HL-60 (cell line): ENCODE data around the gene OPTC.

Experiments
- GABPA ChIP-seq: IDR thresholded peaks from 2 replicates; pipeline ENCODE4 v1.6.1; 2012; ENCODE audit warnings: low read depth
- POLR2AphosphoS5 ChIP-seq: IDR thresholded peaks from 2 replicates; pipeline ENCODE4 v1.6.1; 2012; ENCODE audit warnings: low read depth
- SPI1 ChIP-seq: IDR thresholded peaks from 2 replicates; pipeline ENCODE4 v1.6.1; 2012; ENCODE audit warnings: low read depth, mild to moderate bottlenecking, borderline replicate concordance
- TF ChIP-seq, protein P1 (sequence below): IDR thresholded peaks from one replicate; pipeline ENCODE4 v1.5.1; 2011; ENCODE audit warnings: low read length, control low read depth, inconsistent platforms; ENCODE audit not compliant: insufficient read depth
- TF ChIP-seq, protein P2 (sequence below): IDR thresholded peaks from 2 replicates; pipeline ENCODE4 v1.6.1; 2012; ENCODE audit warnings: low read depth; ENCODE audit not compliant: insufficient replicate concordance

DNA sequence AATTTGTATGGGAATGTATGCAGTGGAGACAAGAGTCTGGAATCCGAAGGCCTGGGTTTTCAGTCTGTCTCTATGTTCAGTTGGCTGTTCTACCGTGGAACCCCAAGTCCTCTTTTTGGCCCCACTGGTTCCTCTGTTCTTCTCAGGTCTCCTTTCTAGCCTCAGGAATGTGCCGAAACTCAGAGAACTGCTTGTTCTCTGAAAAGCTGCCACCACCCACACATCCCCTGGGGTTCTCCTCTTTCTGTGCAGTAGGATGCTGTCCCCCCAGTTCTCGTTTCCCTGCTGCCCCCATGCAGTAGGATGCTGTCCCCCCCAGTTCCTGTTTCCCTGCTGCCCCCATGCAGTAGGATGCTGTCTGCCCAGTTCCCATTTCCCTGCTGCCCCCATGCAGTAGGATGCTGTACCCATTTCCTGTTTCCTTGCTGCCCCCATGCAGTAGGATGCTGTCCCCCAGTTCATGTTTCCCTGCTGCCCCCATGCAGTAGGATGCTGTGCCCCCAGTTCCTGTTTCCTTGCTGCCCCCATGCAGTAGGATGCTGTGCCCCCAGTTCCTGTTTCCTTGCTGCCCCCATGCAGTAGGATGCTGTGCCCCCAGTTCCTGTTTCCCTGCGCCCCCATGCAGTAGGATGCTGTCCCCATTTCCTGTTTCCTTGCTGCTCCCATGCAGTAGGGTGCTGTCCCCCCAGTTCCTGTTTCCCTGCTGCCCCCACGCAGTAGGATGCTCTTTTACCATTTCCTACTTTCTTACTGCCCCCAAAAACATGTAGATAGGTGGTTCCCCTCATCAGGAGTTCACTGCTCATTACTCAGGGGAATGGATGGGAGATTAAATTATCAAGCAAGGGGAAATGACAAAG is 35.3 kb downstream of the OPTC start:
- TF ChIP-seq POLR2AphosphoS5 = no peak
- TF ChIP-seq, protein P1, sequence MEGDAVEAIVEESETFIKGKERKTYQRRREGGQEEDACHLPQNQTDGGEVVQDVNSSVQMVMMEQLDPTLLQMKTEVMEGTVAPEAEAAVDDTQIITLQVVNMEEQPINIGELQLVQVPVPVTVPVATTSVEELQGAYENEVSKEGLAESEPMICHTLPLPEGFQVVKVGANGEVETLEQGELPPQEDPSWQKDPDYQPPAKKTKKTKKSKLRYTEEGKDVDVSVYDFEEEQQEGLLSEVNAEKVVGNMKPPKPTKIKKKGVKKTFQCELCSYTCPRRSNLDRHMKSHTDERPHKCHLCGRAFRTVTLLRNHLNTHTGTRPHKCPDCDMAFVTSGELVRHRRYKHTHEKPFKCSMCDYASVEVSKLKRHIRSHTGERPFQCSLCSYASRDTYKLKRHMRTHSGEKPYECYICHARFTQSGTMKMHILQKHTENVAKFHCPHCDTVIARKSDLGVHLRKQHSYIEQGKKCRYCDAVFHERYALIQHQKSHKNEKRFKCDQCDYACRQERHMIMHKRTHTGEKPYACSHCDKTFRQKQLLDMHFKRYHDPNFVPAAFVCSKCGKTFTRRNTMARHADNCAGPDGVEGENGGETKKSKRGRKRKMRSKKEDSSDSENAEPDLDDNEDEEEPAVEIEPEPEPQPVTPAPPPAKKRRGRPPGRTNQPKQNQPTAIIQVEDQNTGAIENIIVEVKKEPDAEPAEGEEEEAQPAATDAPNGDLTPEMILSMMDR = no peak
- no peak for TF ChIP-seq GABPA
- TF ChIP-seq, protein P2, sequence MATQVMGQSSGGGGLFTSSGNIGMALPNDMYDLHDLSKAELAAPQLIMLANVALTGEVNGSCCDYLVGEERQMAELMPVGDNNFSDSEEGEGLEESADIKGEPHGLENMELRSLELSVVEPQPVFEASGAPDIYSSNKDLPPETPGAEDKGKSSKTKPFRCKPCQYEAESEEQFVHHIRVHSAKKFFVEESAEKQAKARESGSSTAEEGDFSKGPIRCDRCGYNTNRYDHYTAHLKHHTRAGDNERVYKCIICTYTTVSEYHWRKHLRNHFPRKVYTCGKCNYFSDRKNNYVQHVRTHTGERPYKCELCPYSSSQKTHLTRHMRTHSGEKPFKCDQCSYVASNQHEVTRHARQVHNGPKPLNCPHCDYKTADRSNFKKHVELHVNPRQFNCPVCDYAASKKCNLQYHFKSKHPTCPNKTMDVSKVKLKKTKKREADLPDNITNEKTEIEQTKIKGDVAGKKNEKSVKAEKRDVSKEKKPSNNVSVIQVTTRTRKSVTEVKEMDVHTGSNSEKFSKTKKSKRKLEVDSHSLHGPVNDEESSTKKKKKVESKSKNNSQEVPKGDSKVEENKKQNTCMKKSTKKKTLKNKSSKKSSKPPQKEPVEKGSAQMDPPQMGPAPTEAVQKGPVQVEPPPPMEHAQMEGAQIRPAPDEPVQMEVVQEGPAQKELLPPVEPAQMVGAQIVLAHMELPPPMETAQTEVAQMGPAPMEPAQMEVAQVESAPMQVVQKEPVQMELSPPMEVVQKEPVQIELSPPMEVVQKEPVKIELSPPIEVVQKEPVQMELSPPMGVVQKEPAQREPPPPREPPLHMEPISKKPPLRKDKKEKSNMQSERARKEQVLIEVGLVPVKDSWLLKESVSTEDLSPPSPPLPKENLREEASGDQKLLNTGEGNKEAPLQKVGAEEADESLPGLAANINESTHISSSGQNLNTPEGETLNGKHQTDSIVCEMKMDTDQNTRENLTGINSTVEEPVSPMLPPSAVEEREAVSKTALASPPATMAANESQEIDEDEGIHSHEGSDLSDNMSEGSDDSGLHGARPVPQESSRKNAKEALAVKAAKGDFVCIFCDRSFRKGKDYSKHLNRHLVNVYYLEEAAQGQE = no peak
- peak; percentile 64 for TF ChIP-seq SPI1
